Measurements from ENCODE around the gene CD74. TPM values are rescaled to one million over a fixed set of nuclear protein-coding genes. Genes with fewer than 3 reads are reported as not detected.

The CD74 gene
- total and polyA plus RNA-seq, 5 donors from 2014 or later: 664 to 1,266 (median 930) TPM

- peaks cover 25% of the 10 kb centered on the region for H3K36me3 Mint-ChIP-seq
- no peaks in the 10 kb centered on the region for H3K27me3 Mint-ChIP-seq
- no peak for ATAC-seq (ENCODE audit: low read depth in 2 of 2)
- no peak overlapping the region for H3K27ac Mint-ChIP-seq
- no peaks in the 10 kb centered on the region for H3K4me1 Mint-ChIP-seq
- no peaks in the 10 kb centered on the region for H3K9me3 Mint-ChIP-seq
- Histone ChIP-seq H3K4me3 (ENCODE audit: low read depth, low read length) (no peak overlapping the region), H3K27me3 (ENCODE audit: control insufficient read depth, insufficient read depth, low read length) (no peaks in the 10 kb centered on the region), H3K4me1 (ENCODE audit: control insufficient read depth, insufficient read depth, low read length, poor library complexity, severe bottlenecking) (no peaks in the 10 kb centered on the region), H3K27ac (ENCODE audit: insufficient read depth, low read length, poor library complexity, severe bottlenecking) (no peak overlapping the region), H3K36me3 (ENCODE audit: control insufficient read depth, insufficient read depth, low read length) (peaks cover 93% of the 10 kb centered on the region), H3K9me3 (ENCODE audit: control insufficient read depth in 2 of 2, low read length in 2 of 2) (no peaks in the 10 kb centered on the region)
- no peak overlapping the region for H3K4me3 Mint-ChIP-seq
- no peak for DNase-seq
Measured at GRCh38 chr5:150391064-150391834, 21.5 kb downstream of the CD74 start.

GRCh38 chr5:150389531-150390266 lies 23.0 kb downstream of the CD74 start:
- H3K27ac Mint-ChIP-seq: peak overlapping the region in 1 of 3 donors; percentile 31
- H3K36me3 Mint-ChIP-seq: peaks cover 15% of the 10 kb centered on the region

GRCh38 chr5:150386024-150386855 lies 26.5 kb downstream of the CD74 start:
- H3K4me3 ChIP-seq (ENCODE audit: low read depth, low read length): no peak overlapping the region
- no peaks in the 10 kb centered on the region for H3K4me1 Mint-ChIP-seq
- H3K27ac ChIP-seq (ENCODE audit: insufficient read depth, low read length, poor library complexity, severe bottlenecking): no peak overlapping the region
- ATAC-seq (ENCODE audit: low read depth in 2 of 2): no peak
- peaks cover 95% of the 10 kb centered on the region for H3K36me3 ChIP-seq (ENCODE audit: control insufficient read depth, insufficient read depth, low read length)
- peaks cover 20% of the 10 kb centered on the region for H3K36me3 Mint-ChIP-seq
- no peaks in the 10 kb centered on the region for H3K27me3 Mint-ChIP-seq
- no peak overlapping the region for H3K27ac Mint-ChIP-seq
- no peaks in the 10 kb centered on the region for H3K9me3 ChIP-seq (ENCODE audit: control insufficient read depth in 2 of 2, low read length in 2 of 2)
- H3K4me3 Mint-ChIP-seq: no peak overlapping the region
- no peaks in the 10 kb centered on the region for H3K27me3 ChIP-seq (ENCODE audit: control insufficient read depth, insufficient read depth, low read length)
- no peaks in the 10 kb centered on the region for H3K9me3 Mint-ChIP-seq
- no peaks in the 10 kb centered on the region for H3K4me1 ChIP-seq (ENCODE audit: control insufficient read depth, insufficient read depth, low read length, poor library complexity, severe bottlenecking)
- no peak for DNase-seq

More at GRCh38 chr5:150389531-150390266, 23.0 kb downstream of the CD74 start:
- DNase-seq: no peak
- Mint-ChIP-seq H3K4me3 (no peak overlapping the region), H3K27me3 (no peaks in the 10 kb centered on the region), H3K9me3 (no peaks in the 10 kb centered on the region), H3K4me1 (no peaks in the 10 kb centered on the region)
- H3K27me3 ChIP-seq (ENCODE audit: control insufficient read depth, insufficient read depth, low read length): no peaks in the 10 kb centered on the region
- peaks cover 92% of the 10 kb centered on the region for H3K36me3 ChIP-seq (ENCODE audit: control insufficient read depth, insufficient read depth, low read length)
- H3K4me1 ChIP-seq (ENCODE audit: control insufficient read depth, insufficient read depth, low read length, poor library complexity, severe bottlenecking): no peaks in the 10 kb centered on the region
- no peak overlapping the region for H3K27ac ChIP-seq (ENCODE audit: insufficient read depth, low read length, poor library complexity, severe bottlenecking)
- no peaks in the 10 kb centered on the region for H3K9me3 ChIP-seq (ENCODE audit: control insufficient read depth in 2 of 2, low read length in 2 of 2)
- no peak for ATAC-seq (ENCODE audit: low read depth in 2 of 2)
- H3K4me3 ChIP-seq (ENCODE audit: low read depth, low read length): no peak overlapping the region

GRCh38 chr5:150384701-150385100 lies 28.0 kb downstream of the CD74 start:
- Mint-ChIP-seq H3K27ac (peak overlapping the region in 1 of 3 donors; percentile 83), H3K9me3 (no peaks in the 10 kb centered on the region), H3K36me3 (peaks cover 28% of the 10 kb centered on the region), H3K4me1 (no peaks in the 10 kb centered on the region), H3K4me3 (no peak overlapping the region), H3K27me3 (no peaks in the 10 kb centered on the region)
- H3K4me1 ChIP-seq (ENCODE audit: control insufficient read depth, insufficient read depth, low read length, poor library complexity, severe bottlenecking): no peaks in the 10 kb centered on the region
- ATAC-seq (ENCODE audit: low read depth in 2 of 2) (no peak), DNase-seq (no peak)
- H3K27ac ChIP-seq (ENCODE audit: insufficient read depth, low read length, poor library complexity, severe bottlenecking): no peak overlapping the region
- H3K9me3 ChIP-seq (ENCODE audit: control insufficient read depth in 2 of 2, low read length in 2 of 2): no peaks in the 10 kb centered on the region
- H3K36me3 ChIP-seq (ENCODE audit: control insufficient read depth, insufficient read depth, low read length): peaks cover 93% of the 10 kb centered on the region
- no peak overlapping the region for H3K4me3 ChIP-seq (ENCODE audit: low read depth, low read length)
- no peaks in the 10 kb centered on the region for H3K27me3 ChIP-seq (ENCODE audit: control insufficient read depth, insufficient read depth, low read length)

- Mint-ChIP-seq H3K9me3 (no peaks in the 10 kb centered on the region), H3K4me3 (no peak overlapping the region), H3K4me1 (peaks cover 0 to 5% (median 2%) of the 10 kb centered on the region in 4 donors), H3K27ac (peak overlapping the region in 2 of 3 donors; percentile 55 to 86), H3K27me3 (no peaks in the 10 kb centered on the region), H3K36me3 (peaks cover 38% of the 10 kb centered on the region)
- Histone ChIP-seq H3K27ac (ENCODE audit: insufficient read depth, low read length, poor library complexity, severe bottlenecking) (no peak overlapping the region), H3K9me3 (ENCODE audit: control insufficient read depth in 2 of 2, low read length in 2 of 2) (no peaks in the 10 kb centered on the region), H3K4me3 (ENCODE audit: low read depth, low read length) (no peak overlapping the region), H3K27me3 (ENCODE audit: control insufficient read depth, insufficient read depth, low read length) (no peaks in the 10 kb centered on the region), H3K4me1 (ENCODE audit: control insufficient read depth, insufficient read depth, low read length, poor library complexity, severe bottlenecking) (no peaks in the 10 kb centered on the region), H3K36me3 (ENCODE audit: control insufficient read depth, insufficient read depth, low read length) (peaks cover 95% of the 10 kb centered on the region)
- ATAC-seq (ENCODE audit: low read depth in 2 of 2) (no peak), DNase-seq (no peak)
Measured at GRCh38 chr5:150377964-150378694, 34.6 kb downstream of the CD74 start.

- ATAC-seq (ENCODE audit: low read depth in 2 of 2): no peak
- no peak overlapping the region for H3K27ac ChIP-seq (ENCODE audit: insufficient read depth, low read length, poor library complexity, severe bottlenecking)
Measured at GRCh38 chr5:150376799-150377771, 35.6 kb downstream of the CD74 start.

More at GRCh38 chr5:150376799-150377771, 35.6 kb downstream of the CD74 start:
- Histone ChIP-seq H3K9me3 (ENCODE audit: control insufficient read depth in 2 of 2, low read length in 2 of 2) (no peaks in the 10 kb centered on the region), H3K36me3 (ENCODE audit: control insufficient read depth, insufficient read depth, low read length) (peaks cover 97% of the 10 kb centered on the region), H3K4me1 (ENCODE audit: control insufficient read depth, insufficient read depth, low read length, poor library complexity, severe bottlenecking) (no peaks in the 10 kb centered on the region), H3K27me3 (ENCODE audit: control insufficient read depth, insufficient read depth, low read length) (no peaks in the 10 kb centered on the region), H3K4me3 (ENCODE audit: low read depth, low read length) (no peak overlapping the region)
- no peaks in the 10 kb centered on the region for H3K9me3 Mint-ChIP-seq
- peaks cover 46% of the 10 kb centered on the region for H3K36me3 Mint-ChIP-seq
- peak overlapping the region; percentile 78 to 87 (median 86) for H3K27ac Mint-ChIP-seq
- DNase-seq: no peak
- H3K4me3 Mint-ChIP-seq: no peak overlapping the region
- H3K4me1 Mint-ChIP-seq: peaks cover 0 to 5% (median 2%) of the 10 kb centered on the region in 4 donors
- H3K27me3 Mint-ChIP-seq: no peaks in the 10 kb centered on the region
